HG03139 (cell line): Measurements from ENCODE around the gene ACO1.

Source experiments
- ATAC-seq: cut with Tn5 transposase; IDR thresholded peaks from one replicate; pipeline ENCODE4 v1.9.1; 2021; ENCODE audit not compliant: unreplicated experiment

ACO1 gene

GRCh38 chr9:32414856-32415255 is 30.4 kb downstream of the ACO1 start:
- ATAC-seq = no peak

- no peak for ATAC-seq
Observed at GRCh38 chr9:32419921-32420320, 35.5 kb downstream of the ACO1 start.

GRCh38 chr9:32422237-32422806 is 37.9 kb downstream of the ACO1 start:
- ATAC-seq = no peak

- no peak for ATAC-seq
Observed at GRCh38 chr9:32423371-32423770, 38.9 kb downstream of the ACO1 start.

GRCh38 chr9:32424616-32425015 is 40.2 kb downstream of the ACO1 start:
- no peak for ATAC-seq

GRCh38 chr9:32426278-32426939 is 42.0 kb downstream of the ACO1 start:
- peak; percentile 66 for ATAC-seq

GRCh38 chr9:32427111-32427873 is 42.8 kb downstream of the ACO1 start:
- ATAC-seq = no peak

- ATAC-seq = no peak
Observed at GRCh38 chr9:32430720-32431119, 46.3 kb downstream of the ACO1 start.

- no peak for ATAC-seq
Observed at GRCh38 chr9:32431196-32431595, 46.8 kb downstream of the ACO1 start.

GRCh38 chr9:32431940-32432555 is 47.6 kb downstream of the ACO1 start:
- no peak for ATAC-seq

GRCh38 chr9:32434892-32435291 is 50.4 kb downstream of the ACO1 start:
- ATAC-seq = no peak

- no peak for ATAC-seq
Observed at GRCh38 chr9:32441678-32442077, 57.2 kb downstream of the ACO1 start.

- ATAC-seq = peak; percentile 70
Observed at GRCh38 chr9:32442433-32442832, 58.0 kb downstream of the ACO1 start.

- ATAC-seq = no peak
Observed at GRCh38 chr9:32449969-32450368, 65.5 kb downstream of the ACO1 start.

GRCh38 chr9:32454280-32454679 is 69.8 kb downstream of the ACO1 start:
- no peak for ATAC-seq

- no peak for ATAC-seq
Observed at GRCh38 chr9:32455738-32456137, 71.3 kb downstream of the ACO1 start.

GRCh38 chr9:32456564-32456963 is 72.1 kb downstream of the ACO1 start:
- no peak for ATAC-seq

GRCh38 chr9:32463500-32464293 is 79.3 kb downstream of the ACO1 start:
- no peak for ATAC-seq

GRCh38 chr9:32468740-32469139 is 84.3 kb downstream of the ACO1 start:
- no peak for ATAC-seq

- no peak for ATAC-seq
Observed at GRCh38 chr9:32472344-32472743, 87.9 kb downstream of the ACO1 start.

- ATAC-seq = no peak
Observed at GRCh38 chr9:32483343-32483742, 98.9 kb downstream of the ACO1 start.
